ENCODE measurements around the gene SPATA13.
"Not testable (repeated sequence)": the region's sequence is repeated elsewhere in the genome, so short reads cannot be mapped to it uniquely, and the experiment has no call there.

DNA sequence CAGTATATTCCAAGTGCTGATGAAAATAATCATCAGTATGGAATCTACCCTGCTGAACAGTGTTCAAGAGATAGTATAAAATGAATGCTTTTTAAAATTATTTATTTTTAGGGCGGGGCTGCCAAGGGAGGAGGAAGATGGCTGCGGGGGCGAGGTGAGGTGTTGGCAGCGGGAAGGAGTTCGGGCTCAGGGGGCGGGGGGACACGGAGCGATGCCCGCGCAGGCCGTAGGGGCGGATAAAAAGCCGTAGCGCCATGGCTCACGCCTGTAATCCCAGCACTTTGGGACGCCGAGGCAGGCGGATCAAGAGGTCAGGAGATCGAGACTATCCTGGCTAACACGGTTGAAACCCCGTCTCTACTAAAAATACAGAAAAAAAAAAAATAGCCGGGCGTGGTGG, 167.1 kb downstream of the SPATA13 start:
- not testable (repeated sequence) for TF ChIP-seq EZH2 (IDR thresholded peaks at IDR 0.05; ENCODE audit: low read length, unreplicated experiment); EZH2phosphoT487 (IDR thresholded peaks at IDR 0.05; ENCODE audit: borderline replicate concordance, low read length)
- TF ChIP-seq, protein P1, sequence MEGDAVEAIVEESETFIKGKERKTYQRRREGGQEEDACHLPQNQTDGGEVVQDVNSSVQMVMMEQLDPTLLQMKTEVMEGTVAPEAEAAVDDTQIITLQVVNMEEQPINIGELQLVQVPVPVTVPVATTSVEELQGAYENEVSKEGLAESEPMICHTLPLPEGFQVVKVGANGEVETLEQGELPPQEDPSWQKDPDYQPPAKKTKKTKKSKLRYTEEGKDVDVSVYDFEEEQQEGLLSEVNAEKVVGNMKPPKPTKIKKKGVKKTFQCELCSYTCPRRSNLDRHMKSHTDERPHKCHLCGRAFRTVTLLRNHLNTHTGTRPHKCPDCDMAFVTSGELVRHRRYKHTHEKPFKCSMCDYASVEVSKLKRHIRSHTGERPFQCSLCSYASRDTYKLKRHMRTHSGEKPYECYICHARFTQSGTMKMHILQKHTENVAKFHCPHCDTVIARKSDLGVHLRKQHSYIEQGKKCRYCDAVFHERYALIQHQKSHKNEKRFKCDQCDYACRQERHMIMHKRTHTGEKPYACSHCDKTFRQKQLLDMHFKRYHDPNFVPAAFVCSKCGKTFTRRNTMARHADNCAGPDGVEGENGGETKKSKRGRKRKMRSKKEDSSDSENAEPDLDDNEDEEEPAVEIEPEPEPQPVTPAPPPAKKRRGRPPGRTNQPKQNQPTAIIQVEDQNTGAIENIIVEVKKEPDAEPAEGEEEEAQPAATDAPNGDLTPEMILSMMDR (conservative IDR thresholded peaks at IDR 0.05; ENCODE audit: low read depth, low read length) = not testable (repeated sequence)

Measured in PC-3 (cell line).